Measurements from ENCODE around the gene DISC1. TPM values are rescaled to one million over a fixed set of nuclear protein-coding genes. Genes with fewer than 3 reads are reported as not detected.

The DISC1 gene
- total and polyA plus RNA-seq, 2 of the 13 experiments (the other 11 are each of a cell fraction or from before 2014, with no cell fraction given): 4.2 to 4.6 TPM

- in situ Hi-C loops (cut with HindIII; ENCODE audit: extremely low pct_ligation_motif_present, low pct_unique_long_range_greater_than_20kb): no loop called here
- intact Hi-C loops (cut with micrococcal nuclease; ENCODE audit: unreplicated experiment): no loop called here
Observed at GRCh38 chr1:231952154-231952553, 325.6 kb downstream of the DISC1 start.

GRCh38 chr1:231953660-231954059 lies 327.1 kb downstream of the DISC1 start:
- Histone ChIP-seq H2AFZ (ENCODE audit: low read length) (no peak overlapping the region), H3K4me3 (replicated peaks in 1 of 3; ENCODE audit: insufficient read depth in 1 of 3, low read depth in 2 of 3, low read length in 3 of 3) (no peak overlapping the region), H3K27ac (ENCODE audit: extremely low read length, insufficient read depth, low read length) (no peak overlapping the region), H3K27me3 (ENCODE audit: control insufficient read depth in 1 of 2, insufficient read depth in 2 of 2, low read length in 2 of 2) (no peaks in the 10 kb centered on the region), H3K4me2 (ENCODE audit: low read depth, low read length) (no peak overlapping the region), H3K4me1 (ENCODE audit: insufficient read depth, low read length) (no peaks in the 10 kb centered on the region), H3K9ac (ENCODE audit: insufficient read depth, low read depth, low read length) (no peak overlapping the region), H4K20me1 (ENCODE audit: insufficient read depth, low read length) (no peaks in the 10 kb centered on the region), H3K79me2 (ENCODE audit: insufficient read depth, low read length) (no peaks in the 10 kb centered on the region), H3K36me3 (replicated peaks in 1 of 2; ENCODE audit: control insufficient read depth in 1 of 2, insufficient read depth in 2 of 2, low read length in 2 of 2) (no peaks in the 10 kb centered on the region), H3K9me3 (ENCODE audit: low read length) (no peaks in the 10 kb centered on the region)
- POLR2A ChIA-PET: no interaction called here
- intact Hi-C loops (cut with micrococcal nuclease; ENCODE audit: unreplicated experiment) (no loop called here), in situ Hi-C loops (cut with HindIII; ENCODE audit: extremely low pct_ligation_motif_present, low pct_unique_long_range_greater_than_20kb) (no loop called here)
- DNase-seq (ENCODE audit: low spot score): no peak
- CTCF ChIA-PET (ENCODE audit: low intra/inter-chr PET ratio, low total read pairs): no interaction called here
- 81% methylated on average over 6 of the region's 6 CpGs for WGBS (ENCODE audit: low lambda C conversion rate)
- no peak for ATAC-seq
- no peak for FAIRE-seq
- BruUV-seq (replicated peaks): no TSS peak
- TF ChIP-seq TP53 (CRISPR knock-in tag; conservative IDR thresholded peaks at IDR 0.05) (no peak), FOXM1 (CRISPR knock-in tag; IDR thresholded peaks at IDR 0.05) (no peak)

More at GRCh38 chr1:231952154-231952553, 325.6 kb downstream of the DISC1 start:
- FAIRE-seq (no peak), DNase-seq (ENCODE audit: low spot score) (no peak), ATAC-seq (no peak)
- H4K20me1 ChIP-seq (ENCODE audit: insufficient read depth, low read length): no peaks in the 10 kb centered on the region
- H2AFZ ChIP-seq (ENCODE audit: low read length): no peak overlapping the region
- H3K79me2 ChIP-seq (ENCODE audit: insufficient read depth, low read length): no peaks in the 10 kb centered on the region
- ChIA-PET POLR2A (no interaction called here), CTCF (ENCODE audit: low intra/inter-chr PET ratio, low total read pairs) (no interaction called here)
- no peaks in the 10 kb centered on the region for H3K36me3 ChIP-seq (replicated peaks in 1 of 2; ENCODE audit: control insufficient read depth in 1 of 2, insufficient read depth in 2 of 2, low read length in 2 of 2)
- H3K27me3 ChIP-seq (ENCODE audit: control insufficient read depth in 1 of 2, insufficient read depth in 2 of 2, low read length in 2 of 2): no peaks in the 10 kb centered on the region
- H3K9ac ChIP-seq (ENCODE audit: insufficient read depth, low read depth, low read length): no peak overlapping the region
- H3K4me3 ChIP-seq (replicated peaks in 1 of 3; ENCODE audit: insufficient read depth in 1 of 3, low read depth in 2 of 3, low read length in 3 of 3): no peak overlapping the region
- no TSS peak for BruUV-seq (replicated peaks)
- 34% methylated on average over 1 of the region's 1 CpG for WGBS (ENCODE audit: low lambda C conversion rate)
- no peaks in the 10 kb centered on the region for H3K9me3 ChIP-seq (ENCODE audit: low read length)
- H3K27ac ChIP-seq (ENCODE audit: extremely low read length, insufficient read depth, low read length): no peak overlapping the region
- no peaks in the 10 kb centered on the region for H3K4me1 ChIP-seq (ENCODE audit: insufficient read depth, low read length)
- no peak for TF ChIP-seq ZNF720 (CRISPR knock-in tag; IDR thresholded peaks at IDR 0.05)
- no peak for TF ChIP-seq ZNF773 (CRISPR knock-in tag; IDR thresholded peaks at IDR 0.05; ENCODE audit: borderline replicate concordance)
- TF ChIP-seq, protein P1, sequence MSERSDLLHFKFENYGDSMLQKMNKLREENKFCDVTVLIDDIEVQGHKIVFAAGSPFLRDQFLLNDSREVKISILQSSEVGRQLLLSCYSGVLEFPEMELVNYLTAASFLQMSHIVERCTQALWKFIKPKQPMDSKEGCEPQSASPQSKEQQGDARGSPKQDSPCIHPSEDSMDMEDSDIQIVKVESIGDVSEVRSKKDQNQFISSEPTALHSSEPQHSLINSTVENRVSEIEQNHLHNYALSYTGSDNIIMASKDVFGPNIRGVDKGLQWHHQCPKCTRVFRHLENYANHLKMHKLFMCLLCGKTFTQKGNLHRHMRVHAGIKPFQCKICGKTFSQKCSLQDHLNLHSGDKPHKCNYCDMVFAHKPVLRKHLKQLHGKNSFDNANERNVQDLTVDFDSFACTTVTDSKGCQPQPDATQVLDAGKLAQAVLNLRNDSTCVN (CRISPR knock-in tag; IDR thresholded peaks at IDR 0.05; ENCODE audit: borderline replicate concordance): no peak
- TF ChIP-seq GPBP1L1 (CRISPR knock-in tag; IDR thresholded peaks at IDR 0.05): no peak
- no peak for TF ChIP-seq EHMT2 (IDR thresholded peaks at IDR 0.05; ENCODE audit: borderline replicate concordance, low read depth, low read length)
- H3K4me2 ChIP-seq (ENCODE audit: low read depth, low read length): no peak overlapping the region
